NB4 (cell line): Measurements from ENCODE around the gene CCN6.

Source experiments
- CTCF ChIP-seq: IDR thresholded peaks from one replicate; pipeline ENCODE4 v1.5.1; 2012; ENCODE audit warnings: low read depth, low read length
- MAX ChIP-seq: IDR thresholded peaks from 2 replicates; pipeline ENCODE4 v1.6.1; 2011; ENCODE audit warnings: low read depth, low read length
- MYC ChIP-seq: IDR thresholded peaks from 2 replicates; pipeline ENCODE4 v1.6.1; 2011; ENCODE audit warnings: low read depth, low read length
- POLR2A ChIP-seq: IDR thresholded peaks from 2 replicates; pipeline ENCODE4 v1.6.1; 2011; ENCODE audit warnings: mild to moderate bottlenecking; ENCODE audit not compliant: insufficient read length; ENCODE audit errors: extremely low read depth

- TF ChIP-seq CTCF (no peak), POLR2A (no peak), MYC (no peak), MAX (no peak)
Observed at GRCh38 chr6:112066606-112067005, 12.7 kb downstream of the CCN6 start.
